Neural progenitor cell (in vitro differentiated cells): Measurements from ENCODE around the gene NDUFS6. TPM values are rescaled to one million over a fixed set of nuclear protein-coding genes. Genes with fewer than 3 reads are reported as not detected.

Source experiments
- DNase-seq: peaks from one replicate; pipeline ENCODE4 v3.0.0-alpha.2; 2016; ENCODE audit warnings: low spot score
- H2AFZ ChIP-seq: fragments of 200-600 bp; sonication (generic); replicated peaks from 2 replicates; pipeline ENCODE4 v1.6.1; 2016; ENCODE audit warnings: antibody characterized with exemption
- H3F3A ChIP-seq: fragments of 200-600 bp; sonication (generic); 2 replicates; pipeline ENCODE4 v1.6.1; 2016; ENCODE audit warnings: antibody characterized with exemption, low read depth
- H3K27ac ChIP-seq: fragments of 200-600 bp; sonication (generic); 2 replicates; pipeline ENCODE4 v1.5.1; 2016; ENCODE audit warnings: mild to moderate bottlenecking
- H3K27me3 ChIP-seq: fragments of 200-600 bp; sonication (generic); 2 replicates; pipeline ENCODE4 v1.6.1; 2016; ENCODE audit warnings: mild to moderate bottlenecking, moderate library complexity
- H3K36me3 ChIP-seq: fragments of 200-600 bp; sonication (generic); 2 replicates; pipeline ENCODE4 v1.5.1; 2016
- H3K4me1 ChIP-seq: fragments of 200-600 bp; sonication (generic); 2 replicates; pipeline ENCODE4 v1.6.1; 2016; ENCODE audit warnings: mixed run types
- H3K4me2 ChIP-seq: fragments of 200-600 bp; sonication (generic); 2 replicates; pipeline ENCODE4 v1.6.1; 2016
- H3K4me3 ChIP-seq: fragments of 200-600 bp; sonication (generic); 2 replicates; pipeline ENCODE4 v1.5.1; 2016
- H3K79me2 ChIP-seq: fragments of 200-600 bp; sonication (generic); 2 replicates; pipeline ENCODE4 v1.6.1; 2016; ENCODE audit warnings: low read depth
- H3K9ac ChIP-seq: fragments of 200-600 bp; sonication (generic); 2 replicates; pipeline ENCODE4 v1.6.1; 2016
- H3K9me3 ChIP-seq: fragments of 200-600 bp; sonication (generic); 2 replicates; pipeline ENCODE4 v1.5.1; 2016; ENCODE audit warnings: low read depth
- H4K20me1 ChIP-seq: fragments of 200-600 bp; sonication (generic); 2 replicates; pipeline ENCODE4 v1.6.1; 2016; ENCODE audit warnings: low read depth
- H3K27ac Mint-ChIP-seq: 3 replicates; pipeline ENCODE4 v1.8.0; 2021; ENCODE audit warnings: mixed read lengths
- H3K27me3 Mint-ChIP-seq: 2 replicates; pipeline ENCODE4 v1.8.0; 2022; ENCODE audit warnings: low read depth, mild to moderate bottlenecking, inconsistent platforms, moderate library complexity, mixed read lengths; ENCODE audit not compliant: insufficient read depth
- H3K36me3 Mint-ChIP-seq: 3 replicates; pipeline ENCODE4 v1.8.0; 2021; ENCODE audit warnings: mixed read lengths
- H3K4me1 Mint-ChIP-seq: 3 replicates; pipeline ENCODE4 v1.8.0; 2021; ENCODE audit warnings: mixed read lengths
- H3K4me3 Mint-ChIP-seq: 3 replicates; pipeline ENCODE4 v1.8.0; 2021; ENCODE audit warnings: mild to moderate bottlenecking, moderate library complexity, mixed read lengths
- H3K9me3 Mint-ChIP-seq: 3 replicates; pipeline ENCODE4 v1.8.0; 2020; ENCODE audit warnings: mixed read lengths
- CTCF ChIP-seq: fragments of 200-600 bp; sonication (generic); IDR thresholded peaks from 2 replicates; pipeline ENCODE4 v1.5.1; 2017; ENCODE audit warnings: antibody characterized with exemption, mild to moderate bottlenecking
- EZH2 ChIP-seq: fragments of 200-600 bp; sonication (generic); IDR thresholded peaks from 2 replicates; pipeline ENCODE4 v1.6.1; 2017; ENCODE audit warnings: antibody characterized with exemption, mild to moderate bottlenecking, moderate library complexity
- EZH2phosphoT487 ChIP-seq: fragments of 200-600 bp; sonication (generic); IDR thresholded peaks from 2 replicates; pipeline ENCODE4 v1.6.1; 2017; ENCODE audit warnings: antibody characterized with exemption
- total RNA-seq: library from RNA; depleted of rRNA; stranded (reverse); fragments of >200 nt; gene quantifications from 2 replicates; pipeline ENCODE4 v1.2.3, GENCODE V29; 2015; ENCODE audit warnings: low replicate concordance

NDUFS6 gene
- total RNA-seq, 1 donor from 2014 or later, result 54.2 TPM

GRCh38 chr5:1785984-1786383 lies 15.2 kb upstream of the NDUFS6 start:
- DNase-seq, result no peak
- H2AFZ ChIP-seq, result no peak overlapping the region
- no peak for TF ChIP-seq CTCF
- no peak for TF ChIP-seq EZH2
- TF ChIP-seq EZH2phosphoT487, result no peak
- no peaks in the 10 kb centered on the region for H3K36me3 ChIP-seq
- H3K27me3 Mint-ChIP-seq, result peaks cover 3% of the 10 kb centered on the region
- peaks cover 13% of the 10 kb centered on the region for H3K4me1 ChIP-seq
- H3K36me3 Mint-ChIP-seq, result no peaks in the 10 kb centered on the region
- no peak overlapping the region for H3K9ac ChIP-seq
- H3K9me3 Mint-ChIP-seq, result no peaks in the 10 kb centered on the region
- H3K4me3 ChIP-seq, result no peak overlapping the region
- H3K9me3 ChIP-seq, result no peaks in the 10 kb centered on the region
- H3K79me2 ChIP-seq, result no peaks in the 10 kb centered on the region
- H3K27ac ChIP-seq, result no peak overlapping the region
- peaks cover 33% of the 10 kb centered on the region for H3K4me1 Mint-ChIP-seq
- no peak overlapping the region for H3K27ac Mint-ChIP-seq
- H4K20me1 ChIP-seq, result no peaks in the 10 kb centered on the region
- peaks cover 11% of the 10 kb centered on the region for H3F3A ChIP-seq
- no peaks in the 10 kb centered on the region for H3K27me3 ChIP-seq
- H3K4me2 ChIP-seq, result no peak overlapping the region
- H3K4me3 Mint-ChIP-seq, result no peak overlapping the region

- Histone ChIP-seq H3K4me2 (no peak overlapping the region), H3K4me3 (no peak overlapping the region), H3F3A (peaks cover 11% of the 10 kb centered on the region), H3K9ac (no peak overlapping the region), H3K9me3 (no peaks in the 10 kb centered on the region), H4K20me1 (no peaks in the 10 kb centered on the region), H3K36me3 (no peaks in the 10 kb centered on the region), H3K4me1 (peaks cover 13% of the 10 kb centered on the region), H3K79me2 (no peaks in the 10 kb centered on the region), H3K27me3 (no peaks in the 10 kb centered on the region), H3K27ac (no peak overlapping the region), H2AFZ (no peak overlapping the region)
- Mint-ChIP-seq H3K4me3 (no peak overlapping the region), H3K27me3 (peaks cover 3% of the 10 kb centered on the region), H3K27ac (peak overlapping the region; percentile 37), H3K36me3 (no peaks in the 10 kb centered on the region), H3K4me1 (peaks cover 33% of the 10 kb centered on the region), H3K9me3 (no peaks in the 10 kb centered on the region)
- no peak for DNase-seq
- TF ChIP-seq CTCF (no peak), EZH2phosphoT487 (no peak), EZH2 (no peak)
These were observed 14.4 kb upstream of the NDUFS6 start for GRCh38 chr5:1786621-1787471.

GRCh38 chr5:1787472-1788047 lies 13.6 kb upstream of the NDUFS6 start:
- H3K9me3 Mint-ChIP-seq, result no peaks in the 10 kb centered on the region
- Histone ChIP-seq H3K27ac (no peak overlapping the region), H3K4me3 (no peak overlapping the region), H3K36me3 (no peaks in the 10 kb centered on the region), H3F3A (peaks cover 11% of the 10 kb centered on the region), H3K9ac (no peak overlapping the region), H3K79me2 (no peaks in the 10 kb centered on the region), H3K27me3 (no peaks in the 10 kb centered on the region), H3K4me2 (no peak overlapping the region), H2AFZ (no peak overlapping the region), H4K20me1 (no peaks in the 10 kb centered on the region), H3K9me3 (no peaks in the 10 kb centered on the region), H3K4me1 (peaks cover 13% of the 10 kb centered on the region)
- H3K4me3 Mint-ChIP-seq, result no peak overlapping the region
- no peak for DNase-seq
- H3K36me3 Mint-ChIP-seq, result no peaks in the 10 kb centered on the region
- H3K27ac Mint-ChIP-seq, result no peak overlapping the region
- H3K4me1 Mint-ChIP-seq, result peaks cover 31% of the 10 kb centered on the region
- TF ChIP-seq CTCF, result no peak
- TF ChIP-seq EZH2, result no peak
- no peak for TF ChIP-seq EZH2phosphoT487
- H3K27me3 Mint-ChIP-seq, result peaks cover 3% of the 10 kb centered on the region
